A204.1 (cell line): ENCODE data around the gene GASK1A.

Experiments
- FAIRE-seq: peaks from 2 replicates; lab custom pipeline; 2012; peaks lifted over from hg19 to GRCh38; lab: Jason Lieb, UNC

GASK1A gene

DNA sequence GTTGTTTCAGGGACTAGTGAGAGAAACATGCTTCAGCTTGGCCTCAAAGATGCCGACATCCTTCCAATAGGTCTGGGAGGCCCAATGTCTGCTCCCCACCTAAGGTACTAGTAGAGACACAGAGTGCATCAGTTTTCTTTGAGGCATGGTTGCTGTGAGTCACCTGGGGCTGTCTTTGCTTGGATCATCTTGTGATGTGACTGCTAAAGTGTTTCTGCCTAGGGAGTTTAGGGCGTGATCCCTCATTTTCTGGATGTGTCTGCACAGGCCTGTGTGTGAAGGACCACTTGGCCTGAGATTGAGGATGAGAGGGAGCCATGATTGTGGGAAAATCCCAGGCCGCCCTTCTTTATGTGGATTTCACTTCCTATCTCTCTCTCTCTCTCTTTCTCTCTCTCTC is 4.8 kb downstream of the GASK1A start:
- FAIRE-seq, result no peak

DNA sequence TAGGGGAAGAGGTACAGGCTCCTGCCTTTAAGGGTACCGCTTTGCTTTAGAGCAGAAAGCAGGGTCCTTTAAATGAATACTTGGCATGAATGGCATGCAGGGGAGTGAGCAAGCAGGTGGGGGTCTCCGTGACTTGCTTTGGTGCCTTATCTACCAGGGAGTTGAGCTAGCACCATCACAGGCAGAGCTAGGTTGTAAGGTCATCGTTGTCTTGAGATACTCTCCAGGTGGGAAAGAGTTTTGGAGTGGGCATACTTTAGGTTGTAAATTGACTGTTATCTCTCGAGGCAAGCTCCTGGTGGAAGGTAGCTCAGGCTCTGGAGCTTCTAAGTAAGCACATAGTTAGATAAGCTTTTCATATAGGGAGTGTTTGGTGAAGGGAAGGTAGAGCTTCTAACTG is 5.6 kb downstream of the GASK1A start:
- FAIRE-seq, result no peak

DNA sequence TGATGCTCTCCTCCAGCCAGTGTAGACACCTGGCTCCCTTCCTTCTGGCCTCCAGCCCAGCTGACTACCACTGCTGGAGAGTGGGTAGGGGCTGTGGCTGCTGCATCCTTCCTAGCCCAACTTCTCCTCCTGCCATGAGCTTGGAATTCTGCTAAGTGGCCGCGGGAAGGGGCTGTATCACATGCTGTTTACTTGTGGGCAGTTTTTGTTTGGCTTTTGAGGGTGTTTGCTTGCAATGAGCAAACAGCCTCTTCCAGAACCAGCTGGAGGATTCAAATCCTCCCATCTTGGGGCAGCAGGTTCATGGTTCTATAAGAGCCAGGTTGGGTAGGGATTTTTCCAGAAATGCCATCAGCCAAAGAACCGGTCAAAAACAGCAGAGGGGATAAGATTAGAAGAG is 9.0 kb downstream of the GASK1A start:
- FAIRE-seq, result no peak

DNA sequence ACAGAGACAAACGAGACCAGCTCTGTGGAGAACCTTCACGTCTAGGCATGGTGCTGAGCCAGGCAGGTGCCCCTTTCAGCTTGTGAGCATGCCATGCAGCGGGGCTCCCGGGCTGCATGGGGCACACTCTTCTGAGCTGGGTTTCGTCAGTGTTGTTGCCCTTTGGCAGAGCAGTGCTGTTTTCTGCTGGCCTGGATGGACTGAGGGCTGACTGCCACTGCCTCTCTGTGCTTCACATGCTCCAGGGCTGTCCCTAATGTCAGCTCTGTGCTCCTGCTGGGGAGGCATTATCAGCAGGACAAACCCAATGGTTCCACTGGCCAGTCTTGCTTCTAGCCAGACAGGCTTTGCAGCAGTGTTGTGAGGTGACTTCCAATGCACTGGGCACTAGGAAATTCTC is 9.5 kb downstream of the GASK1A start:
- FAIRE-seq, result no peak

DNA sequence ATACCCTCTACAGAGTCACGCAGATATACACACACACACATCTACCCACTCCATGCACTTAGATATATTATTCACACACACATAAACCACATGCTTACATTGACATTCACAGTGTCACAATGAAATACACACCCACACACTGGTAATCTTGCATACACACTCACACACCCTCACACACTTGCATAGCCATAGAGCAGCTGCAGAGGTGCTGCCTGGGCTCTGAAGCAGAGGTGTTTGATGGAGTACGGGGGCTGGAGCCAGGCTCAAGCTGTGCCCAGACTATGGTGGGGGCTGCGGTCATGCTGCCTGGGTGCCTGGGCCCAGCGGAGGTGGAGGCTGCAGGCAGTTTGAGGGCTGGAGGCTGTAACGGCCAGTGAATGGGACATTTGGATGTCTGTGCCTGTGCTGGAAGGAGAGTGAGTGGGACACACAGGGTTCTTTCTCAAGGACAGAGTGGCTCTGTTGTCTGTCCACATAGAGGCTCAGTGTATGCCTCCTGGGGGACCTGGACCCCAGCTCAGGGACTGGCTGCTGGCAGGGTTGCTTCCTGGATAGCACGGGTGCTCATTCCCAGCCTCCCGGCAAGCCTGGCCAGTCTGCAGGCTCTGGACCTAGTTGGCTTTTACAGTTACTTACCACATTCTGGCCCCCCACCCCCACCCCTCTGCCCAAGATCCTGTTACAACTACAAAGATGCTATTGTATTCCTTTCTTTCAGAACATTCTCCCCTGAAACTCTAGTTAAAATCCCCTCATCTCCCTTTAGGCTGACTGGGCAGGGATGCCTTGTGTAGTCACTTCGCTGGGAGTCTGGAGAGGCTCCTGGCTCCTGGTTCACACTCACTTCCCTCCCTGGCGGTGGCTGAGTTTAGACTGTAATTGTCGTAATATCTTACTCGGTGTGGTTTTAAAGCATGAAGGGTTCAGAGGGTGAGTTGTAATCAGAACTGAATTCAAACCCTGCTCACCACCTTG is 12.5 kb downstream of the GASK1A start:
- FAIRE-seq, result no peak

DNA sequence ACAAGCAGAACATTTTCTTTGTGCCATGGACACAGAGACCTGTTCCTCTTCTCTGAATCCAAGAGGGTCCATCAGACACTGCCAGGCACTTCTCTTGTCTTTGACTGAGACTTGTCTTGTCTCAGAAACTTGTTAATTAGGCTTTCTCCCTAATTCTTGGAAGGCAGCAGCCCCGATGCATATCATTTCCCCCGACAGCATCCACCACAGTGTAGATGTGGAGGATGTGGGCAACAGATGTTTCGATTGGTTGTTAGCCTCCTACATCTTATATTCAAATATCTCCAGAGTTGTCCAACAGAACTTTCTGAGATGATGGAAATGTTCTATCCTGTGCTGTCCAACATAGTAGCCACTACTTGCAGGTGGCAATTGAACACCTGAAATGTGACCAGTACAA is 15.5 kb downstream of the GASK1A start:
- no peak for FAIRE-seq

DNA sequence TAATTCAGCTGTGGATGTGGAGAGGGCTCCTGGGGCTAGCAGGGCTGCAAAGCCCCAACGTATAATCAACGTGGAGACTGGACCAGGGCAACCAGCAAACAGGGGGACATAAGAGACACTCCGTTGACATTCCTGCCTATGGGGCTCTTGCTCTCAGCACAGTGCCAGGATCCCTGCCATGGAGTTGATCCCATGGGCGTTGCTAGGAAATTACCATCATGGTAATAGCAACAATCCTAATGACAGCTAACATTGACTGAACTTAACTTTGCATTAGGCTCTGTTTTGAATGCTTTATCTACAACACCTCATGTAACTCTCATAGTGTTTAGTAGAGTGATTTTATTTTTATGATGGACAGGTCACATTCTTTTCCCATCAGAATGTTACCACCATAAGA is 16.9 kb downstream of the GASK1A start:
- FAIRE-seq, result no peak

DNA sequence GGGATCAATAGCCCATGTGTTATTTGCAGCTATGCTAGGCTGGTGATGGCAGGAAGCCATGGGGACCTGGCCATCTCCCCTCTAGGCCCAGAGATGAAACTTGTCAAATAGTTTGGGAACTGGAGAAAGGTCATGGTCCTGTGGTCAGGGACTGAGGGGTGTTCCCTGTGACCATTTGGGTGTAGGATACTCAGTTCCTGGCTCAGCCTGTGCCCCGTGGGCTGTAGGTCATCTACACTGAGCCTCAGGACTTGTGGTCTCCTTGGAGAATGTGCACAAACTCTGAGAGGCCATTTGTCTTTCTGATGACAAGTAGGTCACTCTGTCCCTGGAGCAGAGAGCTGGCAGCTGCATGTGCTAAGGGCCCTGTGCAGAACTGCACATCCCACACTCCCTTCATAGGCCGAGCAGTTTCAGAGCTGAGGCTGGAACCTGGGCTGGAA is 17.5 kb downstream of the GASK1A start:
- no peak for FAIRE-seq

DNA sequence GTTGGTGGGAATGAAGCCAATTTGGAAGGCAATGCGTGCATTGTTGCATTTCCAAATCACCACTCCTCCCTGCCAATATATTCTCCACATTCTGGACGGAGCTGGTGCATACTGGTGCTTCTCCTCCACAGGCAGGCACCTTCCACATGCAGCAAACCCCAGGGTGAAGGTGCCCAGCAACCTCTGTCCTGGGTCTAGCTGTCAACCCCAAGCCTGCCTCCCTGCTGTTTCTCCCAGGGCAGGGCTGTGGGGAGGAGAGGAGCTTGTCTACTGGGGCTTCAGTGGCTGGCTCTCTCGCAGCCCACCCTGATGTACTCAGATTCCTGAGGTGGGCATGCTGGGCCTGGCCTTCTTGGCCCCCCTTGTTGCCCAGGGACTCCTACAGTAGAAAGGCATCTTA is 20.1 kb downstream of the GASK1A start:
- FAIRE-seq, result no peak

DNA sequence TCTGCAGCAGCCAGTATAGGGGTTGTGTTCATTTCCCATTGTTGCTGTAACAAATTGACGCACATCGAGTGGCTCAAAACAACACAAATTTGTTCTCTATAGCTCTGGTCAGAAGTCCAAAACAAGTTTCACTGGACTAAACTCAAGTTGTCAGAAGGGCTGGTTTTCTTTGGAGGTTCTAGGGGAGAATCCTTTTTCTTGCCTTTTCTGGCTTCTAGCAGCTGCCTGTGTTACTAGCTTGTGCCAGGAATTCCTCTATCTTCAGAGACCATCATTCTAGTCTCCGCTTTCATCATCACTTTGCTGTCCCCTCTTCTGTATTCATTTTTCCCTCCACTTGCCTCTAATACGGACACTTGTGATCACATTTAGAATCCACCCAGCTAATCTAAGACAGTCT is 20.5 kb downstream of the GASK1A start:
- no peak for FAIRE-seq

DNA sequence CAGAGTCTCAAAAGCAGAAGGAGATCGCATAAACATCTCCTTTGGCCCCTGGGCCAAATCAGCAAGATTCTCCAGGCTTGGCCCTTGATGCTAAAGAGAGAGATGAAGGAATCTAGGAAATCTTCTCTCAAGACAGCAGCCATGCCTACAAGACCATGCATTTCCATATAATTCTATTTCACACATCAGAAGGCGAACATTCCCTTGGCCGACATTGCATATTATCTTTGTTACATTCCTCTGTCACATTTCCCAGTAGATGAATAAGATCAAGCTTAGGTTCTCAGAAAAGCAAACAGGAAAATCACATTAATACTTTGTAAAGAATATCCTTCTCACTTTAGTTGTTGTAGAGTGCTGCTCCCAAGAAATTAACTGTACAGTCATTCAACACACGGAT is 21.3 kb downstream of the GASK1A start:
- FAIRE-seq, result no peak

DNA sequence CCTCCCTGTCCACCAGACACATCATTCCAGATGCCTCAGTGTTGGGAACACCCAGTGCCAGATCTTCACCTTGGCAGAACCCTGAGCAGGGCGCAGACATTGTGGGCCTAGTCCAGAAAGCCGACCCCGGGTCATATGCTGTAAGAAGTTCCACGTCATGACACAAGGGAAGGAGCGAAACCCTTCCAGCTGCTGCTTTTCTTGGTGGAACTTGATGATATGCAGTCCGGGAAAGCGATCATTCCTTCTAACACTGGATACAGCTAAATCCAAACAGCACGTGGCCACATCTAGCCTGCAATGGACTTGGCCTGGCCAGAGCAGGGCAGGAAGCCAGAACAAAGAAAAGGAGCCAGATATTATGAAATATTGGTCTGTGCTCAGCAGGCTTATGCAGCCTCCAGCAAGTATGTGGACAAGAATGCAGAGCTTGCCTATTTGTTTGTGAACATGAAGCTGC is 22.0 kb downstream of the GASK1A start:
- no peak for FAIRE-seq

DNA sequence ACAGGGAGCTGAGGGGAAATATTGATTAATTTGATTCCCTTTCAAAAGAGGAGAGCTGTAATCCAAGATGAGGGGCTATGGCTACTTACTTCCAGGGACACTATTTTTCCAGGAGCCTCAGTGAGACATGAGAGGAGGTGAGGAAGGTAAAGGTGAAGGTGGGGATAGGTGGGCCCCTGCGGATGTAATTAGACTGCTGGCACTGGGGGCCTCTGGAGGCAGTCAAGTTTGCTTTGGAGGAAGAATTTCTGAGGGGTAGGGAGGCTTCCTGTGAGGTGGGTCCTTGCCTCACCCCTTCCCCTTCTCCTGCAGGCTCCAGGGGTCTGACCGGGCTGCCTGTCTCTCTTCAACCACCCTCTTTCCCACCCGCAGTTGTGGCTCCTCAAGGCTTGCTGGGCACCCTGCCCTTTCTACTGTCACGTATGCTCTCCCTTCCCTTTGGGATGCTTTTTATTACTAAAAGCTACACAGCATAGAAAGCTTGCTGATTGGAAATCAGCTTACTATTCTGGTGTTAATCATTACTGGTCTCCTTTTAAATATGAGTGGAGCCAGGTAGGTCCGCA is 22.5 kb downstream of the GASK1A start:
- no peak for FAIRE-seq

DNA sequence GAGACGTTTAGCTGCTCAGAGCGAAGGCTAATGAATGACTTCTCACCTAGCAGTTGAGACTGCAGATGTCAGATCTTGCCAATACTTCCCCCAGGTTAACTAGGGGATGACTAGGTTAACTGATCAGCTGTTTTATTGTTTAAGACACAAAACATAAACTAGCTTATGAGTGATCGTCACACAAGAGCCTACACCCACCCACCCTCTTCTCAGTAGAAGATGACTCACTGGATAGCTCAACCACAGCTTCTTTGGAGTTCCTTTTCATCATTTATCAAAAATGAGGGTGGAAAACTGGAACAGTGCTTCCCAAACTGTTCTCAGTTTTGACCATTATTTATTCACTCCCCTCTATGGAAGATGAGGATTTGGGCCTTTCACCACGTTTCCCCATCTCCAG is 25.2 kb downstream of the GASK1A start:
- FAIRE-seq, result no peak

DNA sequence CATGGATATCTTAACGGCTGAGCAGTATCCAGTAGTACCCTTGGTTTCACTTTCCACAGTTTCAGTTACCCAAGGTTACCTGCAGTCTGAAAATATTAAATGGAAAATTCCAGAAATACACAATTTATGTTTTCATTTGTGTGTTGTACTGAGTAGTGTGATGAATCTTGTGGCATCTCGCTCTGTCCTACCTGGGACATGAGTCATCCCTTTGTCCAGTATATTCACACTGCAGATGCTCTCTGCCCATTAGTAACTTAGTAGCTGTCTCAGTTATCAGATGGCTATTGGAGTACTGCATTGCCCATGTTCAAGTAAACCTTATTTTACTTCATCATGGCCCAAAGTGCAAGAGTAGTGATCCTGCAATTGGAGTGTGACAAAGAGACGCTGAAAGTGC is 26.1 kb downstream of the GASK1A start:
- FAIRE-seq, result no peak

DNA sequence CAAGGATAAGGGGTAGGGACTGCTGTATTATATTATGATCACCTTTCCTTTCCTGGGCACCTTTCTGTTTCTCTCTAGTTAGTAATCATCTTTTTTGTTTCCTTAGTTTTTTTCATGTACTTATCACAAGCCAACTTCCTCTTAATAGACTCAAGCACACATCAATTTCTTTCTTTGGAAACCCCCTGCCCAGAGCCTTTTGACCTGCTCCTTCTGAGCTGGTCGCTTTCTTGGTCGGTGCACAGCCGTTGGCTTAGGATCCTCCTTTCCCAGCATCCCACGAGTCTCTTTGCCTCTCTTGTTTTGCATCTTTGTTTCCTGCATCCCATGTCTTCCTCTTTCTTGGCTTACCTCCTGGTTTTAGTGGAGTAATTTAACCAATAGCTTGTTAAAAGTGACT is 26.9 kb downstream of the GASK1A start:
- no peak for FAIRE-seq

DNA sequence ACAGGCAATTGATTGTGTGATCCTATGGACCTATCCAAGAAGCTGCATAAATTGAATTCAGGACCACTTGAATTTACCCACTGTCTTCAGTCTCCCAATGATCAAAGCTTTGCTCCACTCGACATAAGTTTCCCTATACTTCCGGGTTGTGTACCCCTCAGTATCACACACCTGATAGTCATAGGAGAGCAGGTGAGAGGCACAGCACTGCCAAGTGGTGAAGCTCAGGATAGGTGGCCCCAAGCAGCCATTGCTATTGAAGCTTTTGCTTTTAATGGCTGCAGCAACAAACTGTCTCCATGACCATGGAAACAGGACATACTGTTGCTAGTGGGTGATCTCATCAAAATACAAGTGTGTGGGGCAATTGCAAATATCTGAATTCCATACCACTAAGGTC is 27.7 kb downstream of the GASK1A start:
- FAIRE-seq, result no peak

DNA sequence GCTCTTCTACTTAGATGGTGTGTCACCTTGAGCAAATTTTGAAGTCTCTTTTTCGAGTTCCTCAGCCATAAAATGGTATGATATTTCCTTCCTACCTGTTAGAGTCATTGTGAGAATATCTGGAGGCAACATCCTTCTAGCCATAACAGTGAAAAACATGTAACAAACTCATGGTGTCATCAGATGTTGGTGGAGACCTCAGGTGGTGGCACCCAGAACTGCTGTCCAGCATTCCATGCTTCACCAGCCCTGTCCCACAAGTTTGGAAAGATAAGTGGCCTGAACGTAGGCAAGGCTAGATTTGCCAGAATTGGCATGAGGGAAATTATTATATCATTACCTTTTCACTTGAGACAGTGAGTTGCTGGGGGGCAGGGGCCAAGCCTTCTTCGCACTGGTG is 30.4 kb downstream of the GASK1A start:
- FAIRE-seq, result no peak

DNA sequence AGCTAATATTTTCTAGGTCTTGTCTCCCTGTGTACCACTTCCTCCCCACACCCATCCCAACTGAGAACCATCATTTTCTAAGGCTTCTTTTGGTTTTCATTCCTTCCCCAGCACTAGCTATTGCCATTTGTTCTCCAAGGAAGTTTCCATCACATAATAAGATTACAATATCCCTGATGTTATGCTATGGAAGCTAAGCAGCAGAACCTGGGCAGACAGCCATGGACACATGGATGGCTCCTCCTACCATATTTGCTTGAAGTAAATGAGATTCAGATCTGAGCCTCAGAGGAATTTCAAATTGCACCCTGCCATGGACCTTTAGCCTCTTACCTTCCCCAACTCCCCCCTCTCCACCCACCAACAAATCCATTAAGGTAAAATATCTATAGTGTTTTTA is 31.5 kb downstream of the GASK1A start:
- FAIRE-seq, result no peak

DNA sequence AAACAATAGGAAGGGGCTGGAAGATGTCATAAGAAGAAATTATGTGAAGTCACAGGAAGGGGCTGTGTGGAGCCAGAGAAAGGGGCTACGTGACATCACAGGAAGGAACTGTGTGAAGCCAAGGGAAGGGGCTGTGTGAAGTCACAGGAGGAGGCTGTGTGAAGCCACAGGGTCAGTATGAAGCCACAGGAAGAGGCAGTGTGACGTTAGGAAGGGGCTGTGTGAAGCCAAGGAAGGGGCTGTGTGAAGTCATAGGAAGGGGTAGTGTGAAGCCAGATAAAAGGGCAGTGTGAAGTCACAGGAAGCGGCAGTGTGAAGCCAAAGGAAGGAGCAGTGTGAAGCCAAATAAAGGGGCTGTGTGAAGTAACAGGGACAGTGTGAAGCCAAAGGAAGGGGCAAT is 32.5 kb downstream of the GASK1A start:
- no peak for FAIRE-seq

DNA sequence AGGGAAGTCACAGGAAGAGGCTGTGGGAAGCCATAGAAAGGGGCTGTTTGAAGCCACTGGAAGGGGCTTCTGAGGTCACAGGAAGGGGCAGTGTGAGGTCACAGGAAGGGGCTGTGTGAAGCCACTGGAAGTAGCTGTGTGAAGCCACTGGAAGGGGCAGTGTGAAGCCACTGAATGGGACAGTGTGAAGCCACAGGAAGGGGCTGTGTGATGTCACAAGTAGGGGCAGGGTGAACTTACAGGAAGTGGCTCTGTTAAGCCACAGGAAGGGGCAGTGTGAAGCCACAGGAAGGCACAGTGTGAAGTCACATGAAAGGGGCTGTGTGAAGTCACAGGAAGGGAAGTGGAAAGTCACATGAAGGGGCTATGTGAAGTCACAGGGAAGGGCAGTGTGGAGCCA is 33.1 kb downstream of the GASK1A start:
- FAIRE-seq, result no peak

DNA sequence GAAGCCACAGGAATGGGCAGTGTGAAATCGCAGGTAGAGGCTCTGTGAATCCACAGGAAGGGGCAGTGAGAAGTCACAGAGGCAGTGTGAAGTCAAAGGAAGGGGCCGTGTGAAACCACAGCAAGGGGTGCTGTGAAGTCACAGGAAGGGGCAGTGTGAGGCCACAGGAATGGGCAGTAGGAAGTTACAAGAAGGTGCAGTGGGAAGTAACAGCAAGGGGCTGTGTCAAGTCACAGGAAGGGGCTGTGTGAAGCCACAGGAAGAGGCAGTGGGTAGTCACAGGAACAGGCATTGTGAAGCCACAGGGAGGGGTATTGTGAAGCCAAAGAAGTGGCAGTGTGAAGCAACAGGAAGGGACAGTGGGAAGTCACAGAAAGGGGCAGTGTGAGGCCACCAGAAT is 34.1 kb downstream of the GASK1A start:
- no peak for FAIRE-seq

DNA sequence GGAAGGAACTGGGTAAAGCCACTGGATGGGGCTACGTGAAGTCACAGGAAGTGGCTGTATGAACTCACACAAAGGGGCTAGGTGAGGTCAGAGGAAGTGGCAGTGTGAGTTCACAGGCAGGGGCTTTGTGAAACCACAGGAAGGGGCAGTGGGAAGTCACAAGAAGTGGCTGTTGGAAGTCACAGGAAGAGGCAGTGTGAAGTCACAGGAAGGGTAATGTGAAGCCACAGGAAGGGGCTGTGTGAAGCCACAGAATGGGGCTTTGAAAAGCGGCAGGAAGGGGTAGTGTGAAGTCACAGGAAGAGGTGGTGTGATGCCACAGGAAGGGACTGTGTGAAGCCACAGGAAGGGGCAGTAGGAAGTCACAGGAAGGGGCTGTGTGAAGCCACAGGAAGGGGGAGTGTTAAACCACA is 34.6 kb downstream of the GASK1A start:
- no peak for FAIRE-seq

DNA sequence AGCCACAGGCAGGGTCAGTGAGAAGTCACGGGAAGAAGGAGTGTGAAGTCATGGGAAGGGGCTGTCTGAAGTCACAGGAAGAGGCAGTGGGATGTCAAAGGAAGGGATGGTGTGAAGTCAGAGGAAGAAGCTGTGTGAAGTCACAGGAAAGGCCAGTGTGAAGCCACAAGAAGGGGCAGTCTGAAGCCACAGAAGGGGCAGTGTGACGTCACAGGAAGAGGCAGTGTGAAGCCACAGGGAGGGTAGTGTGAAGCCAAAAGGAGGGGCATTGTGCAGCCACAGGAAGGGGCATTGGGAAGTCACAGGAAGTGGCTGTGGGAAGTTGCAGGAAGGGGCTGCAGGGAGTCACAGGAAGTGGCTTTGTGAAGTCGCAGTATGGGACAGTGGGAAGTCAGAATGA is 35.1 kb downstream of the GASK1A start:
- no peak for FAIRE-seq
